ENCODE results near the gene GSE1. TPM values are rescaled to one million over a fixed set of nuclear protein-coding genes. Genes with fewer than 3 reads are reported as not detected.
A peak's percentile ranks its signal among the peaks of the same experiment; 100 is the strongest.

Gene GSE1
- total and polyA plus RNA-seq, 2 experiments from 2014 or later: 32.4 to 135 TPM

GRCh38 chr16:85622683-85623082, 9.6 kb downstream of the GSE1 start:
- Mint-ChIP-seq H3K27ac (0 out of 2 replicates have a peak overlapping the region, but pooled peaks have one; percentile 8), H3K4me1 (peaks cover 79% of the 10 kb centered on the region), H3K27me3 (ENCODE audit: insufficient read depth, low read depth, poor library complexity) (peaks cover 25% of the 10 kb centered on the region), H3K9me3 (no peaks in the 10 kb centered on the region), H3K36me3 (ENCODE audit: low read depth) (peaks cover 26% of the 10 kb centered on the region), H3K4me3 (no peak overlapping the region)
- H3K36me3 ChIP-seq (ENCODE audit: insufficient read depth): no peaks in the 10 kb centered on the region
- H3K27me3 ChIP-seq (ENCODE audit: insufficient read depth): no peaks in the 10 kb centered on the region
- no peak for ATAC-seq
- H4K20me1 ChIP-seq (replicated peaks; ENCODE audit: insufficient read depth): peaks cover 89% of the 10 kb centered on the region
- no peak for DNase-seq (ENCODE audit: low spot score)
- H3F3A ChIP-seq (replicated peaks; ENCODE audit: low read depth): peaks cover 8% of the 10 kb centered on the region; the same call in 1 of the 2 replicates
- H3K4me2 ChIP-seq: no peak overlapping the region
- H3K4me1 ChIP-seq (ENCODE audit: insufficient read depth): peaks cover 30% of the 10 kb centered on the region; the same call in 1 of the 2 replicates
- H3K4me3 ChIP-seq: no peak overlapping the region
- H3K27ac ChIP-seq (ENCODE audit: low read depth): no peak overlapping the region
- no peaks in the 10 kb centered on the region for H3K9me2 ChIP-seq (ENCODE audit: insufficient read depth)
- TF ChIP-seq EZH2phosphoT487 (IDR thresholded peaks at IDR 0.05; ENCODE audit: unreplicated experiment): no peak
- no peak for TF ChIP-seq NANOG (IDR thresholded peaks at IDR 0.05; ENCODE audit: borderline replicate concordance)
- no peak for TF ChIP-seq CREB1 (CRISPR knock-in tag; IDR thresholded peaks at IDR 0.05; ENCODE audit: low read depth)
- no peak for TF ChIP-seq CTCF (conservative IDR thresholded peaks at IDR 0.05; ENCODE audit: low read depth in 2 of 2)
- TF ChIP-seq ZNF462 (CRISPR knock-in tag; IDR thresholded peaks at IDR 0.05): no peak
- TF ChIP-seq REST (IDR thresholded peaks at IDR 0.05; ENCODE audit: unreplicated experiment): no peak
- no peak for TF ChIP-seq JUNB (IDR thresholded peaks at IDR 0.05; ENCODE audit: unreplicated experiment)
- no peak overlapping the region for H2AFZ ChIP-seq
- peaks cover 100% of the 10 kb centered on the region for H3K79me2 ChIP-seq (replicated peaks; ENCODE audit: insufficient read depth)
